ENCODE results near the gene TSPAN15.

TSPAN15 gene

DNA sequence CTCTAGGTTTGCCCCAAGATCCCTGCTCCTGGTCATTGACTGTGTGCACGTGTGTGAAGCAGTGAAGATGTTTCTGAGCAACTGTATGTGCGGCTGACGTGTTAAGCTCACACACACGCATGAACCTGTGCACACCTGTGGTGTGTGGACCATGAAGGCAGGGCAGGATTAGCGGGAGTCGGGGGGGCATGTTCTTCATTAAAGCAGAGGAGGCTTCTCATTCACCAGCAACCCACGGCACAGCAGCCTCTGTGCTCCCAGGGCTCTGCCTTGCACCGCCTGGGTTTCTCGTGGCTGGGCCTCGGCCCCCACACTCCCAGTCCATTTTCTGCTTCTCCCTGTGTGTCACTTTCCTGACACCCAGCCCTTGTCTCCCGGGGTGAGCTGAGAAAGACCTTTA, 33.7 kb upstream of the TSPAN15 start:
- DNase-seq (ENCODE audit: low read depth in 3 of 3): no peak

DNA sequence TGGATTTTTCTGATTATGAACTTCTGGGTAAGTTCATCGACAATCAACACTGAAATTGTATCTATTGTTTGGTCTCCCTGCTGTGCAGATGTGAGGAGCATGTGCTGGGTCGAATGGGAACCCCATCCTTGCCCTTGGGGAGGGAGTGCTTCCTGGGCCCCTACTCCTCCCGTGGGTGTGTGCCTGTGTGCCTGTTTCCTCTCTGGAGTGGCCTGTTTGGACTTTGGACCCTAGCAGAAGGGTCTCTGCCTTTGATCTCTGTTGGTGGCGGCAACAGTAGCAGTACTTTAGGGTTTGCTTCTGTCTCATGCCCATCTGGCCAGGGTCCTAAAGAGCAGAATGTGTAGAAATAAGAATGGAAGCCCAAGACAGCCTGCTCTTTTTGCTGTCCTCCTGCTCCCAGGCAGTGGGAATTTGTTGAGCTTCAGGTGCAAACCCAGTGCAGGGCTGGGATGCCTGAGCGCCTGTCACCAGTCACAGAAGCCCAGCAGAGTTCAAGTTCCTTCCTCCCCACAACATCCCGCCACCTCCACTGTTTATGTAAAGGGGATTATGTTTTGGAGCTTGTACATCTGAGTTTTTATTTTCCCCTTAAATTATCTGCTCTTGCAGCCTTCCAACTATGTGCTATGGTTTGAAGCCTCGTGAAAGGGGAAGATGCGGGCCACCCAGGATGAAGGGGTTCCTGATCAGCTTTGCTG, 33.1 kb upstream of the TSPAN15 start:
- DNase-seq (ENCODE audit: low read depth in 3 of 3): no peak

DNA sequence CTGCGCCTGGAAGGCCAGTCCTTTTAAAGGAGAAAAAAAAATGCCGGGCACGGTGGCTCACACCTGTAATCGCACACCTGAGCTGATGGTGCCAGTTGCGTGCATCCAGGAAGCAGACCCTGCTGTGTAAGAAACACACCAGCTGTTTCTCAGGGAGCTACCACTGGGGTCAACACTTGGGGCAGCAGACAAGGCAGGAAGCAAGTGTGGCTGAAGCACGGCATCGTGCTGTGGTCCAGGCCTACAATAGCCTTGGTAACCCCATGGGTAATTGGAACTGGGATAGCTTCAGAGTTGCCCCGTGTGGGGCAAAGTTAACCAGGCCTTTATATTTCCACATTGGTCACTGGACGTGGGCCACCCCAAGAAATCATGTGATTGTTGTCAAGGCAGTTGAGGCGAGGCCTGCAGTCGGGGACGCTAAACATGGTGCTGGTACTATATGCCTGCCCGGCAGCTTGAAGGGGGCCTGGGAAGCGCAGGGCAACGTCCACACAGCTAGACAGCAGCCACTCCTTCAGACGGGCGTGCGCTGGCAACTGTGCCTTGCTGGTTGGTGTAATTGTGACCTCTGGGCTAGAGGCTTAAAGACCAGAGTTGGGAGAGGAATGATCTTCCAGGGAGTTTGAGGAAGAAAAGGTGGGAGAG, 32.0 kb upstream of the TSPAN15 start:
- DNase-seq (ENCODE audit: low read depth in 3 of 3): no peak

DNA sequence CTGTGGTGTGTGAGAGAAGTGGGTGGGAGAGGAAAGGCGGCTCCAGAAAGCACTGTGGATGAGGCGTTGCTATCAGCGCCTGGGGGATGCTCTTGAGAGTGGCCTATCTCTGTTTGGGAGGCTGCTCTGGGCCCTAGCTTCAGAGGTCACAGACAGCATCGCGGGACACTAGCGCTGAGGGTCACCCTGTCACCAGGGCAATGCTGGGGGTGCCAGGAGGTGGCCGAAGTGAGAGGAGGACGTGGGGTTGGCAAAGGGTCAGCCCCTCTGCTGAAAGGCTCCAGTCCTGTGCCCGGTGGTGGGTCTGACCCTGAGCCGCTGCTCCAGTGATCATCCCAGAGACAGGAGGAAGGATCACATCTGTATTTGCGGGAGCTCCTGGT, 31.5 kb upstream of the TSPAN15 start:
- no peak for DNase-seq (ENCODE audit: low read depth in 3 of 3)

DNA sequence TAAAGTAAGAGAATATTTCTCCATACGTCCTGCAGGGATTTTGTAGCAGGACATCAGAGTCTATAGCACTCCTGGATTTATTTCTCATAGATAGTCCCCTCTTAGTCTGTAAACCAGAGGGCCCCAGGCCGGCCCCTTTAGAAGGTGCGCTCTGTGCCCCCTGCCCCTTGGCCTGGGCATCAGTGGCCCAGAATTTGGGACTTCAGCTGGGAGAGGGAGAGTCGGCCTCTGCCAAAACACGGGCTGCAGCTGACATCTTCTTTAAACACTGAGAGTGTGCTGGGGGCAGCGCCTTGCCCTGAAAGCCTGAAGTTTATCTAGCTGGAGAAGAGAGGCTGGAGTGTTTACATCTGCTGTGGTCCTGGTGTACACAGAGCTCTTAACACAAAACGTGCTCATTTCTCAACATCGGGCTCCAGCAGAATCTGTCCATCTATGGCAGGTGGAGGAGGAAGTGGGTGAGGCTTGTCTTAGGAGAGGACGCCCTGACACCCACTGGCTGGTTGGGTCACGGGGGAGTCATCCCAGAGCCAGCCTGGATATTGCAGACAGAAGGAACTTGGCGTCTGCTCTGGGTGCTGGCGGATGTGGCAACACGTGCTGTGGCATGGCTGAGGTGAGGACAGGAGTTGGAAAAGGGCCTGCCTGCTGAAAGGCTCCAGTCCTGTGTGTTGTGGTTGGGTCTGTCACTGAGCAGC, 29.5 kb upstream of the TSPAN15 start:
- no peak for DNase-seq (ENCODE audit: low read depth in 3 of 3)

DNA sequence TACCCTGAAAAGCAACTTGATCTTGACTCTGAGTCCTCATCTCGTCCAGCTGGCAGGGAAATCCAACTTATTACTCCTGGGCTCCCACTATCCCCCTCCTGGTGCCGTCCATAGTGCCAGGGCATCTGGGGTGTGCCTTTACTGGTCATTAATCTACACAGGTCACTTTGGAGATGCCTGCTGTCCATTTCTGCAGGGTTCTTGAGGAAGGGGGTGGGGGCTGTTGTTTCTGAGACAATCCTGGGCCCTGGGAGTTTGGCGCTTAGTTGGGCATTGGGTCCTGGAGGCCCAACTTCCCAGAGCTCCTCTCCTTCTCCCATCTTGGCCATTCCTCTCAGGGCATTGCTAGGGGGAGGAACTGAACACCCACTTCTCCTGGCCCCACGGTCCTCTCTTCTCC, 28.6 kb upstream of the TSPAN15 start:
- no peak for DNase-seq (ENCODE audit: low read depth in 3 of 3)

DNA sequence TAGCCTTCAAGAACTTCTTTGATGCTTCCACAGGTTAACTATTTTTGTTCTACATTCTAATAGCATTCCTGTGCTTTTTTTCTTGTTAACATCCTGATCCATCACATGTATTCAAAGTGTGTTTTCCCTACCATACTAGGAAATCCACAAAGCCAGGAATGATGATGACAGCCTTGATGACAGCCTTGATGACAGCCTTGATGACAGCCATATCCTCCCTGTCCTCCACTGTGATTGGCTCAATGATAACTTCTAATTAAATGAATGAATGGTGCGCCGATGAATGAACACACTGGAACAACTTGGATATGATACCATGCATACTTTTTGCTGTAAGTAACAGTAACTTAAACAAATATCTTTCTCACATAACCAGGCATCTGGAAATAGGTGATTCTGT, 26.2 kb upstream of the TSPAN15 start:
- no peak for DNase-seq (ENCODE audit: low read depth in 3 of 3)

DNA sequence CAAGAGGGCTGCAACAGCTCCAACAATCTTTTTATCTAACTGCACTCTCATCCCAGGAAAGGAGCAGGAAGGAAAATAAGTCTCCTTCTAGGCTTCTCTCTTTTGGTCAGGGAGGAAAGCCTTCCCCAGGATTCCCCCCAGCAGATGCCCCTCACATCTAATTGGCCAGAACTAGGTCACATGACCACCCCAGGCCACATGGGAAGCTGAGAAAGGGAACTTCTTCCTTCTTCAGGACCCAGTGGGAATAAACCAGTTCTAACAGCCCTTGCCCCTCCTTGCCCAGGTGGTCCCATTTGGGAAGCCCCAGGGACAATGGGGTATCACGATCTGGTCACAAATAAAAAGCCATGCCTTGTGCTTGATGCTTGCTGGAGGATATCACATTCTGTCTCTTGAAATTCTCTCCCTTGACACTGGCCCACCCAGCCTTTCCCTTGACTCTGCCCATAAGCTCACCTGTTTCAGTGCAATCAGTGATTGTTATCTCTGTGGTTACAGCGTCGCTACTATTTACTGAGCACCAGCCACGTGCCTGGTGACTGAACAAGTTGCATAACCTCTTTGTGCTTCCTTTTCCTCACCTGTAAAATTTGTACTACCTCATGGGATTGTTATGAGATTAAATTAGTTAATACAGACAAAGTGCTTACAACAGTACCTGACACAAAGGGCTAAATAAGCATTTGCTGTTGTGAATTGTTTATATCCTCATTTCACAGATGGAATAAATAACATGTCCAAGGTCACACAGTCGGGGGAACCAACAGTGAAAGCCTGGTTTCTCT, 25.6 kb upstream of the TSPAN15 start:
- DNase-seq (ENCODE audit: low read depth in 3 of 3): no peak

DNA sequence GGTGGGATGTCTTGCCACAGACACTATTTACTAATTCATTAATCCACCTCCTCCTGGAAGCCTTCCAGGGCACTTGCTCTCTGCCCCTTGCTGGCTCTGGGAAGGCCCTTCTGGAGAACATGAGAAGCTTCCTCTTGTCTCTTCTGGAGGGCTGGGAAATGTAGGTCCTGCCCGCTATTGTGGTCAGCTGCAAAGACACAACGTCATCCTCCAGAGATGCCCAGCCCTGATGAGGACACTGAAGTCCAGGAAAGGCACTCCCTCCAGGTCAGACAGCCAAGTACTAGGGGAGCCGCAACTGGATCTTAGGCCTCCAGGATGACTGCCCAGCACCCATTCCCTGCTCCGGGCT, 24.9 kb upstream of the TSPAN15 start:
- DNase-seq (ENCODE audit: low read depth in 3 of 3): no peak

DNA sequence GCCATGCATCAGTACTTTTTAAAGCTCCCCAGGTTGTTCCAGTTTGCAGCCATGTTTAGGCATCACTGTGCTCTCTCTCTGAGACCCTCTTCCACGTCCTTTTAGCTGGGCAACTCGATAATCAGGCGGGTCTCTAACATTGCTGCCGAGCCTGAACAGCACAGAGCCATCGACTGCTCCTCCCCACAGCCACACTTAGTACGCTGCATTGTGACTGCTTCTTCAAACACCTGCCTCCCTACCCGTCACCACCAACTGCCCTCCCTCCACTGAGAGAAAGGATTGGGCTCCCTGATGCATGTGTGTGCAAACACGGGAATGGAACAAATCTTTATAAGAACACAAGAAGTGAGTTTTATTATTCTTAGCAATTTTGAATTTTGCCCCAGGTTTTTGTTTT, 23.1 kb upstream of the TSPAN15 start:
- DNase-seq (ENCODE audit: low read depth in 3 of 3): no peak

DNA sequence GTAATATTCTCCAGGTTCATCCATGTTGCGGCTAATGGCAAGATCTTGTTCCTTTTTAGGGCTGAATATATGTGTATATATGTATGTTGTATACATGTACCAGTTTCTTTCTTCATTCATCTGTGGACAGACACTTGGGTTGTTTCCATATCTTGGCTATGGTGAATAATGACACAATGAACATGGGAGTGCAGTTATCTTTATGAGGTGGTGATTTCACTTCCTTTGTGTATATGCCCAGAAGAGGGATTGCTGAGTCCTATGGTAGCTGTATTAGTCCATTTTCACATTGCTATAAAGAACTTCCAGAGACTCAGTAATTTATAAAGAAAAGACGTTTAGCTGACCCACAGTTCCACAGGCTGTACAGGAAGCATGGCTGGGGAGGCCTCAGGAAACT, 17.1 kb upstream of the TSPAN15 start:
- no peak for DNase-seq (ENCODE audit: low read depth in 3 of 3)

DNA sequence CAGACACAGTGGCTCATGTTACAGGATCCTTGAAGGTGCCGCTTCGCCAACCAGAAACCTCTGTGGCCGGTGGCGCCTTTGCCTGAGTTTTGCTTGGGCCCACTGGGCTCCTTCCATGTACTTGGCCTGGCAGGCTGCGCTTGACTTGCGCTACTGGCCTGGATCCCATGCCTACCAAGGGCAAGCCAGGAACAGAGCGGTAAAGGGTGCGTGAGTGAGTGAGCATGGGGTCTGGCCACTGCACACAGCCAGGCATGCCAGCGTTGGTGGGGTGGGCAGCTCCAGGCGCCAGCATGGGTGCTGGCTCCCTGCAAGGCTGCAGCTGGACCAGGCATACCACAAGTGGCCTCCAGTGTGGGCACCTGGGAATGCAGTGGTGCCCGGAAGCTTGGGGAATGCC, 16.3 kb upstream of the TSPAN15 start:
- no peak for DNase-seq (ENCODE audit: low read depth in 3 of 3)

DNA sequence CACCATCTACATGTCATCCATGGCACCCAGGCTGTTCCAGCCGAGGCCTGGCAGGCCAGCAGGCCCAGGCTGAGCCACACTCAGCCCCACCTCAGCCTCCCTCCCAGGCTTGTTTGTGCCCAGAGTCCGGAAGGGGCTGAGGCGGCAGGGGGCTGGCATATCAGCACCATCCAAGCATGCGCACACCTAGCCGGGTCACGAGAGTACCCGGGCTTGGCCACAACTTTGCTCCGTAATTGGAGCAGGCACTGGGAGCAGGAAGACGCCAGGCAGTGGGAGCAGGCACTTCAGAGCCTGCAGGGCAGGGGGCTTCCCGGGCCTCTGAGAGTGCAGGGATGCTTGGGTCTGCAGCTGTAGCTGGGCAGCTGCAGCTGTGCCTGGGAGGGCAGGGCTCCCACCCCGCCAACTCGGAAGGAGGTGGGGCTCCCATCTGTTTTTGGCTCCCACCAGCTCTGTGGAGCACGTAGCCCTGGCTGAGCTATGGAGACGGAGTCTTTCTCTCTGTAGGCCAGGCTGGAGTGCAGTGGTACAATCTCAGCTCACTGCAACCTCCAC, 15.2 kb upstream of the TSPAN15 start:
- DNase-seq (ENCODE audit: low read depth in 3 of 3): no peak

DNA sequence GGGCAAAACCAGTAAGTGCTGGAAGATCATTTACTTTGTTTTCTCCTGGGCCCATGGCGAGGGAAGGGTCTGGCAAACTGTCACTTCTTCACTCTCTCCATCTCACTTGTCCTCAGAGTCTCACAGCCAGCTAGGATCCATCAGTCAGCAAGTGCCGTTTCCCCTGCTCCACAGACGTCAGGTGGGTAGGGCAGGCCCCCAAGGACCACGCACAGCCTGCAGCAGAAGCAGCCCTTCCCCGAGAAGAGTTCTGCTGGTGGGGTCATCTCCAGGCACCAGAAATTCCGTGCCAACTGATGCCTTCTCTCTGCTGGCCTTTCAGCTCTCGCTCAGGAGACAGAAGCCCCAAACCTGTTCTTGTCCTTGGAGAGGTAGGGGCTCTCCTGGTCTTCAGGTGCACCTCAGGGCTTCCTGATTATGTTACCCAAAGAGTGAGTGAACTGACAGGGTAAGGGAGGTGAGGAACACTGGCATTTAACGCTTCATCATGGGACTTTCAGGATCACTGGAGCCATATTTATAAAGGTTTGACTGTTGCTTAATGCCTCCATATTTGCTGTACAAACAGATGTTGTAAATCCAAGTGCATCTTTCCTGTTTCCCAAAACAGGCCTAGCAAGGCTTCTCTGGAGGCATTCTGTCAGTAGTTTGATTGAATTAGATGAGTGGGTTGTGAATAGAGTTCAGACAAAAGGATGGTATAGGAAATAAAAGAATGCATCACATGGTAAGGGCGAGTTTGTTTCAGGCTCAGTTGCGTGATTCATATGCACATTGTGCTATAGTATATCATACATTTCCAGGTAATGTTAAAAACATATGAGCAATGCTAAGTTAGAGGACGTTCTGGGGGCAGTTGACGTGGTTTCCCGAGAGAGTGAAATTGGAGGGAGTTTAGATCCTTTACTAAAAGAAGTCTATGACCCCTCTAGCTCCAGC, 13.7 kb upstream of the TSPAN15 start:
- no peak for DNase-seq (ENCODE audit: low read depth in 3 of 3)

DNA sequence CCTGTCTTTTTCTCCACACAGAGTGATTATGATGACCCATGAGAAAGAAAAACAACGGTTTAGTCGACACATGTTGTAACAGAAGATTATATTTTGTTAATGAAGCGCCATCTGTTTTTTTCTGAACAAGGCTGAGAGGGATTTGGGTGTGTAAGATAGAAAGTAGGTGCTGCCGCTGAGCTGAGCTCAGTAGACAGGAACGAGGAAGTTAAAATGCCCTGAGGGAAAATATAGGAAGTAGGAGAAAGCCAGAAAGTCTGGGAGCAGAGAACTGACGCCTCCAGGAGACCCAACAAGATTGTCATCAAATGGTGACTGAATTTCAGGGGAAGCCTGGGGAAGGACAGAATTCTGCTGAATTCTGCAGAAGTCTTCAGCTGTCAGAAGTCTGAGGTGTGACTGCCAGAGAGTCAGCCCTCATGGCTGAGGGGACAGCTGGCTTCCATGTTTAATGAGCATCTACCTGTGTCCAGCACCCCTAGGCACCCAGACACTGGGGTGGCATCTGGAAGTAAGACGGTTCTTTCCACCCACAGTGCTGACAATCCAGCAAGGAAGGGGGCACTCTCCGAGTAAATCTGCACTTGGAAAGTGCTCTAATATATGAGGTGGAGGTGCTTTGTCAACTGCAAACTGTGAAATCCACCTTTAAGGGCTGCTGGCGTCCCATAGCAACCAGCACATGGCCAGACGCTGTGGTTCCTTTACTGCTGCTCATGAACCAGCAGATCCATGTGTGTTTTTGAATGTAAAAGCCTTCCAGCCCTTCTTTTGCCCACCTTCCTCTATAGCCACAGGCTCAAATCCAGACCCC, 12.5 kb upstream of the TSPAN15 start:
- DNase-seq (ENCODE audit: low read depth in 3 of 3): no peak

DNA sequence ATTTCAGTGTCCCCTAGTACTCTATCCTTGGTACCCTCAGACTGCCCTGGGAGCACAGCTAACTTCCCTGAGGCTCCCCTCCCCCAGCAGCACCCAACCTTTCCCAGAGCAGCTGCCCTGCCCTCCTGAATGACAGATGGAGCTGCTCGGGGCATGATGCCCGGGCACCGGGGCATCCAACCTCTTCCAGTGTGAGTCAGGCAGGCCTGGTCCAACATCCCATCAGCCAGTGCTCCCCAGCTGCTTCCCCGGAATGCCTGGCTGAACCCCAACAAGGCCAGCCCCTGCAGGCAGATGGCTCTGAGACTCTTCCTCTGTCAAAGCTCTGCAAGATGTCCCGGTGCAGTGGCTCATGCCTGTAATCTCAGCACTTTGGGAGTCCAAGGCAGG, 11.9 kb upstream of the TSPAN15 start:
- no peak for DNase-seq (ENCODE audit: low read depth in 3 of 3)

DNA sequence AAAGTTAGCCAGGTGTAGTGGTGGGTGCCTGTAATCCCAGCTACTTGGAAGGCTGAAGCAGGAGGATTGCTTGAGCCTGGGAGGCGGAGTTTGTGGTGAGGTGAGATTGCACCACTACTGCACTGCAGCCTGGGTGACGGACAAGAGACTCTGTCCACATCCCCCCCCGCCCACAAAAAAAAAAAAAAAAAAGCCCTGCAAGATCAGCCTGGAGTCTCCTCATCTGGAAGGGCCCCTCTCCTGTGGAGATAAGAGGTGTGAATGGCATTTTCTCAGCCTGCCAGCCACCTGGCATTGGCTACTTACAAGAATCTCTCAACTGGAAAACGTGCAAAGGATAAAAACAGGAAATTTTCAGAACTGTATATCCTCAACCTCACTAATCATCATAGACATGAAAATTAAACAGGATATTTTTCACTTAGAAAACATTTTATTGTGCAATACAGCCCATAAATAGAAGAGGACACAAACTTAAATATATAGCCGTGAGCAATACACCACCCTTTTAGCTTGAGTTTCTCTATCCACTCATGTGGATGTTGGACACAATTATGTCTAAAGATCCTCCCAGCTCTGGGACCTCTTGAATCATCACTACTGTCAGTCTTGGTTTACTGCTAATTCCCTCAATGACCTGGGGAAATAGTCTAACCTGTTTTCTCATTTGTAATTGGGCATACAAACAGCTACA, 11.3 kb upstream of the TSPAN15 start:
- DNase-seq (ENCODE audit: low read depth in 3 of 3): no peak

DNA sequence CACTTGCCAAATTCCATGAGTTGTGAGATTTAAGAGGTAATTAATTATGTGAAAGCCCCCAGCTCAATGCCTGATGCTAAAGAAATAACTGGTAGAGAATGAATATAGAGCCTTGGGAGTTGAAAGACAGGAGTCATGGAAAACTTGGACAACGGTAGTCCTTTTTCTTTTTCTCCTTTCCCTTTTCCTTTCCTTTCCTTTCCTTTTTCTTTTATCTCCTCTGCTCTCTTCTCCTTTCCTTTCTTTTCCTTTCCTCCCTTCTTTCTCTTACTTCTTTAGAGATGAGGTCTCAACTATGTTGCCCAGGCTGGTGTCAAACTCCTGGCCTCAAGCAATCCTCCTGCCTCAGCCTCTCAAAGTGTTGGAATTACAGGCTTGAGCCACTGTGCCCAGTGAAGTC, 7.9 kb upstream of the TSPAN15 start:
- DNase-seq (ENCODE audit: low read depth in 3 of 3): no peak

DNA sequence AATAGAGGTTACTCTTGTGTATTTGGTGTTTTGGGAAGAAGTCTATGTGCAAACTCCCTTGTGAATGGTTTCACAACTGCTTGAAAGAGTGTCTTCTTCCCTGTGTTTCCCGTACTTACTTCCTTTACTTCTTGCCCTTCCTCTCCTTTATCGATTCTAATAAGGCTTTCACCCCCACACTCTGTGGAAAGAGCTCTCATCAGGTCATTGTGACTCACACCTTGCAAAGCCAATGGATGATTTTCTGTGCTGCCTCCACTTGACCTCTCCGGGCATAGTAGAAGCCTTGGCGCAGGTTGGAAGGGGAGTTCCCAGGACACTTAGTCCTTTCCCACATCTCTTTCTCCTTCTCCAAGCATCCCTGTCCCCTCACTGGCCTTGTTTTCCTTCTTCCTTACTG, 6.2 kb upstream of the TSPAN15 start:
- no peak for DNase-seq (ENCODE audit: low read depth in 3 of 3)

DNA sequence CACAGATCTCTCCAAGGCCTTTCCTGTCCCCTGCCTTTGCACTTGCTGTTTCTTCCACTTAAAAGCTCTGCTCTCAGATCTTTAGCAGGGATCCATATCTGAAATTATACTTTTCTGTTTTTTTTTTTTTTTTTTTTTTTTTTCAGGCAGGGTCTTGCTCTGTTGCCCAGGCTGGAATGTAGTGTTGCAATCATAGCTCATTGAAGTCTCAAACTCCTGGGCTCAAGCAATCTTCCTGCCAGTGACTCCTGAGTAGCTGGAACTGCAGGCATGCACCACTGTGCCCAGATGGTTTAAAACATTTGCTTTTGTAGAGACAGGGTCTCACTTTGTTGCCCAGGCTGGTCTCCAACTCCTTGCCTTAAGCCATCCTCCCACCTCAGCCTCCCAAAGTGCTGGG, 5.0 kb upstream of the TSPAN15 start:
- DNase-seq (ENCODE audit: low read depth in 3 of 3): no peak

Data from stimulated activated CD4-positive, alpha-beta T cell treated with anti-CD3 and anti-CD28 coated beads, TNF-alpha, amount 100 ng/mL, for 48 hours (primary cell).